ENCODE measurements around the gene ZNF76.

- no peak for TF ChIP-seq ASH1L (IDR thresholded peaks at IDR 0.05; ENCODE audit: borderline replicate concordance, low read depth, partially characterized antibody)
- no peak for TF ChIP-seq PCBP2 (IDR thresholded peaks at IDR 0.05; ENCODE audit: low read depth, low read length, poor library complexity, severe bottlenecking)
- no peak for TF ChIP-seq TBL1XR1 (IDR thresholded peaks at IDR 0.05; ENCODE audit: low read length in 2 of 2)
- no peak for TF ChIP-seq CTCF (IDR thresholded peaks at IDR 0.05 in 2 of 3, conservative IDR thresholded peaks at IDR 0.05 in 1 of 3; ENCODE audit: insufficient read depth in 2 of 3, low read depth in 1 of 3, low read length in 3 of 3)
- TF ChIP-seq BRCA1 (IDR thresholded peaks at IDR 0.05), result no peak
- TF ChIP-seq BRCA1 (CRISPR knock-in tag; IDR thresholded peaks at IDR 0.05), result no peak
- TF ChIP-seq RBM17 (IDR thresholded peaks at IDR 0.05; ENCODE audit: borderline replicate concordance, low read depth, low read length), result no peak
- TF ChIP-seq EP300 (IDR thresholded peaks at IDR 0.05; ENCODE audit: low read length), result no peak
Measured at GRCh38 chr6:35234901-35235300, 24.6 kb upstream of the ZNF76 start.

Measured in K562 (cell line).